B cell (primary cell): ENCODE data around the gene HCN2.

ENCODE experiments used
- CTCF ChIP-seq: fragments of 200-600 bp; IDR thresholded peaks from one replicate; pipeline ENCODE4 v1.8.0; 2022; ENCODE audit warnings: antibody characterized with exemption, mild to moderate bottlenecking
- EZH2 ChIP-seq: IDR thresholded peaks from 2 replicates; pipeline ENCODE4 v1.6.1; 2012; ENCODE audit warnings: borderline replicate concordance, low read depth, mild to moderate bottlenecking, moderate library complexity, low read length; ENCODE audit not compliant: insufficient read depth, poor library complexity, severe bottlenecking

GRCh38 chr19:655691-656090 is 66.0 kb downstream of the HCN2 start:
- no peak for TF ChIP-seq CTCF
- TF ChIP-seq EZH2, result no peak
